Measurements from ENCODE around the gene MAN1A1. TPM values are rescaled to one million over a fixed set of nuclear protein-coding genes. Genes with fewer than 3 reads are reported as not detected.

The MAN1A1 gene
- polyA plus RNA-seq, 3 donors, result 11.0 to 20.4 (median 16.1) TPM

- Histone ChIP-seq H3K27me3 (ENCODE audit: control insufficient read depth in 2 of 2, insufficient read depth in 2 of 2, low read length in 2 of 2) (no peaks in the 10 kb centered on the region), H3K79me2 (ENCODE audit: insufficient read depth, low read length) (no peaks in the 10 kb centered on the region), H2AFZ (ENCODE audit: insufficient read depth, low read depth, low read length, poor library complexity, severe bottlenecking) (no peak overlapping the region), H3K4me2 (replicated peaks; ENCODE audit: extremely low read depth, low read length, poor library complexity, severe bottlenecking) (no peak overlapping the region), H3K9me3 (replicated peaks in 1 of 2; ENCODE audit: control insufficient read depth in 1 of 2, insufficient read depth in 1 of 2, low read length in 2 of 2) (peaks cover 0 to 11% of the 10 kb centered on the region in 2 donors), H3K4me1 (ENCODE audit: control insufficient read depth in 1 of 2, insufficient read depth in 2 of 2, low read length in 2 of 2) (no peaks in the 10 kb centered on the region), H3K36me3 (replicated peaks in 1 of 2; ENCODE audit: control insufficient read depth in 1 of 2, insufficient read depth in 2 of 2, low read length in 2 of 2) (peaks cover 6 to 14% of the 10 kb centered on the region in 2 donors), H3K4me3 (replicated peaks in 1 of 3; ENCODE audit: low read depth in 2 of 3, low read length in 3 of 3) (no peak overlapping the region), H3K27ac (ENCODE audit: low read depth in 1 of 2, low read length in 2 of 2) (no peak overlapping the region), H4K20me1 (ENCODE audit: insufficient read depth, low read length) (no peaks in the 10 kb centered on the region), H3K9ac (ENCODE audit: insufficient read depth, low read length, poor library complexity, severe bottlenecking) (no peak overlapping the region)
- intact Hi-C loops (cut with micrococcal nuclease), result no loop called here
- H3K9me3 Mint-ChIP-seq, result peaks cover 4 to 14% (median 12%) of the 10 kb centered on the region in 7 donors
- peaks cover 12 to 20% of the 10 kb centered on the region in 2 donors for H3K36me3 Mint-ChIP-seq
- DNase-seq, result no peak
- TF ChIP-seq CTCF (IDR thresholded peaks at IDR 0.05), result no peak
- H3K4me1 Mint-ChIP-seq, result no peaks in the 10 kb centered on the region
- H3K4me3 Mint-ChIP-seq, result no peak overlapping the region
- H3K27ac Mint-ChIP-seq, result peak overlapping the region in 1 of 7 donors; percentile 67
- peaks cover 0 to 1% (median 0%) of the 10 kb centered on the region in 3 donors for H3K27me3 Mint-ChIP-seq (ENCODE audit: low read depth in 3 of 3)
- 98% methylated on average over 7 of the region's 8 CpGs for WGBS (ENCODE audit: insufficient coverage)
Observed at GRCh38 chr6:119269266-119270103, 80.1 kb downstream of the MAN1A1 start.

GRCh38 chr6:119267126-119267905, 82.2 kb downstream of the MAN1A1 start:
- Histone ChIP-seq H3K79me2 (ENCODE audit: insufficient read depth, low read length) (no peaks in the 10 kb centered on the region), H4K20me1 (ENCODE audit: insufficient read depth, low read length) (no peaks in the 10 kb centered on the region), H3K36me3 (replicated peaks in 1 of 2; ENCODE audit: control insufficient read depth in 1 of 2, insufficient read depth in 2 of 2, low read length in 2 of 2) (peaks cover 6 to 14% of the 10 kb centered on the region in 2 donors), H2AFZ (ENCODE audit: insufficient read depth, low read depth, low read length, poor library complexity, severe bottlenecking) (no peak overlapping the region), H3K9me3 (replicated peaks in 1 of 2; ENCODE audit: control insufficient read depth in 1 of 2, insufficient read depth in 1 of 2, low read length in 2 of 2) (peaks cover 0 to 11% of the 10 kb centered on the region in 2 donors), H3K4me1 (ENCODE audit: control insufficient read depth in 1 of 2, insufficient read depth in 2 of 2, low read length in 2 of 2) (no peaks in the 10 kb centered on the region), H3K27ac (ENCODE audit: low read depth in 1 of 2, low read length in 2 of 2) (no peak overlapping the region), H3K4me3 (replicated peaks in 1 of 3; ENCODE audit: low read depth in 2 of 3, low read length in 3 of 3) (no peak overlapping the region), H3K27me3 (ENCODE audit: control insufficient read depth in 2 of 2, insufficient read depth in 2 of 2, low read length in 2 of 2) (no peaks in the 10 kb centered on the region), H3K9ac (ENCODE audit: insufficient read depth, low read length, poor library complexity, severe bottlenecking) (no peak overlapping the region), H3K4me2 (replicated peaks; ENCODE audit: extremely low read depth, low read length, poor library complexity, severe bottlenecking) (no peak overlapping the region)
- H3K27me3 Mint-ChIP-seq (ENCODE audit: low read depth in 3 of 3), result no peaks in the 10 kb centered on the region
- TF ChIP-seq CTCF (IDR thresholded peaks at IDR 0.05), result no peak
- H3K4me1 Mint-ChIP-seq, result no peaks in the 10 kb centered on the region
- peaks cover 16 to 20% of the 10 kb centered on the region in 2 donors for H3K36me3 Mint-ChIP-seq
- peak overlapping the region in 2 of 7 donors; percentile 16 to 23 for H3K27ac Mint-ChIP-seq
- no peak overlapping the region for H3K4me3 Mint-ChIP-seq
- DNase-seq, result no peak
- no CpG with 5 or more reads among the region's 1 CpG for WGBS (ENCODE audit: insufficient coverage)
- intact Hi-C loops (cut with micrococcal nuclease), result no loop called here
- H3K9me3 Mint-ChIP-seq, result peaks cover 6 to 18% (median 12%) of the 10 kb centered on the region in 7 donors

All from CD14-positive monocyte (primary cell).